SK-N-MC (cell line): ENCODE measurements around the gene ACTR3.

Source experiments
- EZH2 ChIP-seq: fragments of 200-600 bp; sonication (generic); IDR thresholded peaks from one replicate; pipeline ENCODE4 v1.6.1; 2017; ENCODE audit warnings: antibody characterized with exemption
- POLR2AphosphoS5 ChIP-seq: IDR thresholded peaks from 2 replicates; pipeline ENCODE4 v1.6.1; 2012; ENCODE audit warnings: mild to moderate bottlenecking, low read depth, low read length, borderline replicate concordance

- TF ChIP-seq EZH2 (no peak), POLR2AphosphoS5 (no peak)
Measured at GRCh38 chr2:113891265-113891959, 1.5 kb downstream of the ACTR3 start.
